ELF-1 (cell line): ENCODE measurements around the gene GRB10.

Experiments used
- DNase-seq: peaks from one replicate; pipeline ENCODE4 v3.0.0-alpha.2; 2016; ENCODE audit warnings: low read depth, low spot score

GRB10 gene

DNA sequence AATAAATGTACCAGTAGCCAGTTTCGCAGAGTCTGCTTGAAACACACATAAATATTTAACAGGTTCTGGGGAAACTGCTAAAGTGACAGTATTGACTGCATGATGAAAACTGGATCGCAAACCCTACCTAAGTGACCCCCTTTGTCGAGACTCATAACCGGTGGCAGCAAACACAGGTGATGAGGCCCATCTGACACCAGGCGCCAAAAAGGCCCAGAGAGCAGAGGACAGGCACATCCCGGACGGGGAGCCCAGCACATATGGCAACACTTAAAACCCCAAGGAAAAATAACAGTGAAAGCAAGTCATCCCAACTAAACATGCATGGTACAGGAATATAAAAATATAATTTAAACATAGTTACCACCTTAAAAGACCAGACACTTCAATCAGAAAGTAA lies 62.4 kb downstream of the GRB10 start:
- DNase-seq: no peak

DNA sequence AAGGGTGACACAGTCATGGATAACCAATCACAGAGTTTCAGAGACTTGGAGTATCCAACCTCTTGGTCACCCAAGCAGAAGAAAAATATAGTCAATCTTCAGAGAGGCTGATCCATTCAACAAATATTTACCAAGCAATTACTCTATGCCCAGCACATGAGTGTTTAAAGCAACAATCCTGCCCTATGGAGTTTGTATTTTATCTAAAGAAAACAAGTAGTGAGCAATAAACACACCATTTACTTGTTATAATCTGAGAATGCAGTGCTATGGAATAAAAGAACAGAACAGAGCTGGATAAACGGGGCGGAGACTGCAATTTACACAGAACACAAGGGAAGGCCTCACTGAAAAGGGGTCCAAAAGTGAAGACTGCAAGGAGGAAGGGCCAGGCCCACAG lies 63.8 kb downstream of the GRB10 start:
- no peak for DNase-seq

DNA sequence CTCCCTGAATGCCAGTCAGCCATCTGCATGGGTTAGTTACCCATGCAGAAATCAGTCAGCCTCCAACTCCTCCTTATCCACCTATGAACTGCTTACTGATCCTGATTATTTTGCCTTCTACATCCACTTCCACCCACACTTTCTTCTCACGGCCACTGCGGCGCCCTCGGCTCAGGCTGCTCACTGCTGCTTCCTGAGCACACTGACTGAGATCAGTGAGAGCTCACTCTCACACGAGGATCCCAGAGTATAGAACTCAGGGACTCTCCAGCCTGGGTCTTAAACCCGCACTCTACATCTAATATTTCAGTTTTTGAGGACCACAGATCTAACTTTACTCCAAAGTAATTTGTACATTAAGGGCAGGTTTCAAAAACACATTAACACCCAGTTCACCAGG lies 64.4 kb downstream of the GRB10 start:
- no peak for DNase-seq

DNA sequence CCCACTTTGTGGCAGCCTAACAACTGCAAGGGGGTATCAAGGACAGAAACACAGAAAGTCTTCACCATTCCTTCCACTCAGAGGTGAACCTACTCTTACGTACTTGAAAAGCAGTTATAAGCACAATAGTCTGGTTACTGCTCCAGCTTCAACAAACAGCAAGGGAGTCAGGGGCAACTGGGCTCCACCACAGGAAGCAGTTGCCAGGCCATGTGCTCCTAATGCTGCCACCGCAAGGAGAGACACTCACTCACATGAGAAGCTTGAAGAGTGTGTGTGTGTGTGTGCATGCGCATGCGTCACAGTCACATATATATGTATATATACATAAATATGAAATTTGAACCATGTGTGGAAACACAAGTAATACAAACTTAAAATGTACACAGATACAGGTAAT lies 65.5 kb downstream of the GRB10 start:
- no peak for DNase-seq

DNA sequence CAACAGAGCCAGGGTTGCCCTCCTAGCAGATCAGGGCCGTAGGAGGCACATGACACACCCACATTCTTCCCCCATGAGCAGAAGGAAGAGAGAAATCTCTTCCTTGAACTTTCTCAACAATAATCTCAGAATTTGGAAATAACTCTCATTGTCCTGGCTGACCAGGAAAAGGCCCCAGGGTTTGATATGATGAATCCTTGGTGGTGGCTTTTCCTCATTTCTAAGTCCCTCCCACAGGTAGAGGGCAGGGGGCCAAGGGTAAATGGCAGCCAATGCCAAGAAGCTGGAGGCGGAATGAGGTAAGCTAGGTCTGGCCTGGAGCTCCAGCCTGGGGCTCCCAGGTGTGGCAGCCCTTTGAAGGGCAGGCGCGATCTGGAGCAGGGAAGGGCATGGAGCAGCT lies 67.8 kb downstream of the GRB10 start:
- no peak for DNase-seq

DNA sequence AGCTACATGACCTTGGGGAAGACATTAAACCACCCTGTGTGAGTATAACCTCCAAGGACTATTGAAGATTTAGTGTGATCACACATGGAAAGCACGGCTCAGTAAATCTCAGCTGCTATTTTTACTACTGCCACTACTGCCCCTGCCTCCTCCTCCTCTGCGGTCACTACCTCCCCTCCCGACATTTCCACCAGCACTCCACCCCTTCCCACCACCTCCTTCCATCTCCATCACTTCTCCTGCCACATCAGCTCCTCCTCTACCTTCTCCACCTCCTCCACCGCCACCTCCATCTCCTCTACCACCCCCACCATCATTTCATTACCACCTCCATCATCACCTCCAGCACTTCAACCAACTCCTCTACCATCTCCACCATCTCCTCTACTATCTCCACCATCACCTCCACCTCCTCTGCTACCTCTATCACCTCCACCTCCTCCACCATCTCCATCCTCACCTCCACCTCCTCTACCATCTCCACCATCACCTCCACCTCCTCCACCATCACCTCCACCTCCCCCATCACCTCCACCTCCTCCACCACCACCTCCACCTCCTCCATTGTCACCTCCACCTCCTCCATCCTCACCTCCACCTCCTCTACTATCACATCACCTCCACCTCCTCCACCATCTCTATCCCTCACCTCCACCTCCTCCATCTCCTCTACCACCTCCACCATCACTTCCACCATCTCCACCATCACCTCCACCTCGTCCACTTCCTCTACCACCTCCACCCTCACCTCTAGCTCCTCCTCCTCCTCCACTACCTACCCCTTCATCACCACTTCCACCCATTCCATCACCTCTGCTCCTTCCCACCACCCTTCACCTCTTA lies 69.4 kb downstream of the GRB10 start:
- no peak for DNase-seq

DNA sequence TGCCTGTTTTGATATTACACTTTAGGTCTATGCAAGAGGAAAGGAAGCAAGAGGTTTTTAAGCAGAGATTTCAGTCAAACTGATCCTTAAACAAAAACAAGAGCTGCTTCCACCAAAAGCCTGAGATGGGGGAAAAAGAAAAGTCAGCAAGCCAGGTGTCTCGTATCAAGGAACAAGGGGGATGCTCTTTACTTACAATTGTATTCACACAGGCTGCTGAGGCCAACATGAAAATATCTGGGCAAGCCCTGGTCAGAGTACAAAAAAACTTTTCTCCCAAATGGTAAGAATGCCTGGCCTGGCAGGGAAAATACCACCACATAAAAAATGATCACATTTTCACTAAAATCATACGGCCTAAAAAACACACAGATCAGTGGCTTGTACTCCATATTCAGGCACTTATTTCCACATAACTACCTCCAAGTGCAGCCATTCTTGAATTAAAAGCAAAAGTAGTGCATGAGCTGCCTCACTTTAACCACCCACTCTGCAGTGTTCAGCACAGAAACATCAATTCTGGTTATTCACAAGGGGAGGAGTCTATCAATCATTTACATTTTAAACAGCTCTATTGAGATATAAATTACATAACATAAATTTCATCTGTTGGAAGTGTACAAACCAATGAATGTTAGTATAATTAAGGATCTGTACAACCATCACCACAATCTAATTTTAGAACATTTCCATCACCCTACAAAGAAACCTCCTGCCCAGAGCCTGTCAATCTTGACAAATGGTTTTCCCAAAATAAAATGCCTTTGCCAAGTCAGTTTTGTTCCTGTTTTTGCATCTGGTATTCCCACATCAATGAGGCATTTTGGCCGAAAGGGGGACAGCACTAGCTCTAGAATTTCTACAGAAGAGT lies 70.2 kb downstream of the GRB10 start:
- DNase-seq: no peak

DNA sequence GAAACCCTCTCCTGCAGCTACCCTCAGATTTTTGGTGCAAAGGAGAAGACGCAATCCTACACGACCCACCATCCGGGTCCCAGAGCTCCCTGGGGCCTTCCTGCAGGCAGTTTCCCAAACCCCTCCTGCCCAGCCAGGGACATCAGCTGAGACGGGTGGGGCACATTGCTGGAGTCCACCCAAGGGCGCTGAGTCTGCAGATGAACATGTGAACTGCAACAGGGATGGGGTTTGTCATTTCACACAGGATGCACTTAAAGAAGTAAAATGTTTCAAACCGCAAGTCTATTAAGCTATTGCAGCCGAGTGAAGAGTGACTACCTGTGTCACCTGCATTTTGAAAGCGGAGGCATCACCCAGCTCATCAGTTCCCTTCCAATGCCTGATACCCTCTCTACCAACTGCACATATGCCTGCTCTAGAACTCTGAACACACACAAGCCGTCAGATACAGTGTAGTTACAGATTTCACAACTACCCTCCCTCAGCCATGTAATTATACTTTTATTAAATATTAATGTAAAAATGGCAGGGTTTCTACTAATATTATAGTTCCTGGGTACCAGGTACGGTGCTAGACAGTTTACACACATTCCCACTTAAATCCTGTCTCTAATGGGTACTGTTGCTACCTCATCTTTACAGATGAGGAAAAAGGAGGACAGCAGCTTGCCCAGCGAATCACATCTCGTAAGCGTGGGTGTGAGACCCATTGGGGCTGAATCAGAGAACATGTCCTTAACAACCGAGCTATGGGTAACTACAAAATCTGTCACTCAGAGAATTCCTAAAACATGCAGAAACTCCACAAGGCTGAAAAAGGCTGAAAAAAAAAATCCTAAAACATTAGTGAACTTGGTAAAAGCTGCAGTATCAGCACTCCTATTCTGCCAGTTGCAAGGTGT lies 71.2 kb downstream of the GRB10 start:
- DNase-seq: no peak

DNA sequence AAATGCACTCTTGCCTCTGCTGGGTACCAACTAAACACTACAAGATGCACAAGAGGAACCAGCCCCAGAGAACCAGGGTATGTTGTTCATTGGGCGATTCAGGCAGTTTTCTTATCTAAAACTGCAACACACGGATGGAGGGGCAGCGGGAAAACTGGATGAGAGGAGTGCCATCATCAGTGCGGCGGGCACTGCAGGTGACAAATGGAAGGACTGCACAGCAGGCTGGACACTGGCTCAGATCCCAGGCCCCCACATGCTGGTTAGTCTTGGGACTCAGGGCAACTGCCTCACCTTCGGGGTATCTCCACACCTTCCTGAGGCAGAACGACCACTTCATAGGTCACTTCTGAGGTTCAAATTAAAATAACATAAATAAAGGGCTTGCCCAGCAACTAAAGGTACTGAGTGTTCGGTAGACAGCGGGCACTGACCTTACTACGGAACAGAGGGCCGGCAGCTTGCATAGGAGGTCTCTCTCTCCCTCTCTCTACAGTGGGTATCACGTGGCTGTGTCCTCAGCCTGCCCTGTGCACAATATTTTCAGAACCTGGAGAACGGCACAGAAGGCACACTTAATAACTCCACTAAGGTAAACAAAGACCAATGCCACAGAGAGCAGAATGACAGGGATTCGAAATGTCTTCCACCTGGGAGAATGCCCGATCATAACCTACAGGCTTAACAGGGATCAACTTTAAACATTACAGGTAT lies 72.1 kb downstream of the GRB10 start:
- DNase-seq: no peak

DNA sequence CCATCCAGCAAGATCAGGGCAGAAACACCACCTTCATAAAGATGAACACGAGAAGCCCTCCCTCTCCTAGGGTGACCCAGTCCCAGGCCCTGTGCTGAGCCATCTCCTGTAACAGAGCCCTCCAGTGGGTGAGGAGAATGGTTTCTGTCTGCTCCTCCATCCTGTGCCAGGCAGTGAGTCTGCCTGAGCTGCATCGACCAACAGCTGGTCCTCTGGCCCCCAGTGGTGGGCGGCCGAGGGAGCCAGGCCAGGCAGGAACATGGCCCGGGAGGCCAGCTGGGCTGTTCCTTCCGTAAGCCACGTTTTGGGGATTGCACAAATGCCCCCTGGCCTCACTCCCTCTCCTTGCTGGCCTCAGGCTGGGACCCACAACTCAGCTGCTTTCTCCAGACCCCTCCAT lies 73.5 kb downstream of the GRB10 start:
- no peak for DNase-seq

DNA sequence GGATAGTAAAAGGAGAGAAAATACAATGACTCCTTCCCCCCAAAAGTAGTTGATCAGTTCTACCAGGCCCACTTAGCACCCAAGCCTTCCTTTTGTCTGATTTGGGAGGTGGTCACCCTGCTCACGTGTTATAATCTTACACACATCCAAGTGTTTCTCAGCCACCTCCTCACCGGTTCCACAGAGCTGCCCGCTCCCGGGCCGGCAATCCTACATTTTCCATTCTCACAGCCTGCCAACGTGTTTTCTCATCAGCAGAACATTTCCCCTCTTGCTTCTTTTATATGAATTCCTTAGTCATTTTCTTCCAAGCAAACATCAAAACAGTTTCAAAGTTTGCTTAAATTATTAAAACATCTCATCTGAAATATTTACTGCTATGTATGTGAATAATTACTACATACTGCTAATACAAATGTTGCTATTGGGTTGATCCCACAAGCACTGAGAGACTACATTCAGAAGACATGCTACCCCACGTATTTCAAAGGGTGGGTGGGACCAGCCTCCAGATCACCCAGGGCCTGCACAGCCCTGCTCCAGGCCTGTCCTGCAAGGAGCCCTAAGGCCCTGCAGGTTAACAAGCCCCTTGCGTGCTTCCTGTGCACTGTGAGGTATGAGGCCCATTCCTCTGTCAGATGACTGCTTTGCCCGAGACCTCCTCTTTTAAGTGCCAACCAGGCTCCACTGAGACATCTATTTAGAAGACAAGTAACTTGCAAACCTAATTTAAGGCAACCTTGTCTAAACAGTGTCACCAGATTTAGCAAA lies 75.3 kb downstream of the GRB10 start:
- no peak for DNase-seq

DNA sequence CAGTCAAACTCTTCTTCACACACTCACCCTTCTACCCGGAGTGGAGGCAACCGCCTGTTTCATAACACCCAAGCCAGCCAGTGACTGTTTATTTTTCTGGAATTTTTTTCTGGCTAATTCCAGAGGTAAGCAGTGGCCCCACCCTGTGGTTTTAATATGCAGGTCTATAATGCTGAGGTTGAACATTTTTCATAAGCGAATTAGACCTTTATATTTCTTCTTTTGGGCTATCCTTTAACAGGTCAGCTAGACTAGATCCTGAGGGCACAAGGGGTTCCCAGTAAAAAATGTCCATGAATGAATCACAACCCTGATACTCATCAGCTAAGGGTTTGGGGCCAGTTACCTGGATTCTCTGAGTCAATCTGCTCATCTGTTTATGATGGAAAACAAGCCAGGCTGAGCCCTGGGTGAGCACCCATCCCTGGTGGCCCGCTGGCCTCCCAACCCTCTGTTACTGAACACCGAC lies 76.2 kb downstream of the GRB10 start:
- no peak for DNase-seq

DNA sequence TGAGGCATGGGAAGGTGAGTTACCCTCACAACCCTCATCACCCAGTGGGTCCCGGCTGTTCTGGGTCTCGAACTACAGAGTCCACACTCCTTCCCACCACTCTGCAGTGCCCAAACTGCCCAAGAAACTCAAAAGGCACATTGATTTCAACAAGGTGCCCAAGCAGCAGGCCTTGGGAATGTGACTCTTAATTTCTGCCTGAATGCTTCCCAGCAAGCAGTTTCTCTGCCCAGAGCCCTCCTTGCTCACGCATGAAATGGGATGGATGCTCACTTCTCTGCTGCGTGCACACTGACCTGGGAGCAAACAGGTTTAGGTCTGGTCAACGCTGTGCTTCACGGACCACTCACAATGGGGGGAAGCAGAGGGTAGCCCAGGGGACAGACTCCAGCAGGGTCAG lies 77.9 kb downstream of the GRB10 start:
- no peak for DNase-seq

DNA sequence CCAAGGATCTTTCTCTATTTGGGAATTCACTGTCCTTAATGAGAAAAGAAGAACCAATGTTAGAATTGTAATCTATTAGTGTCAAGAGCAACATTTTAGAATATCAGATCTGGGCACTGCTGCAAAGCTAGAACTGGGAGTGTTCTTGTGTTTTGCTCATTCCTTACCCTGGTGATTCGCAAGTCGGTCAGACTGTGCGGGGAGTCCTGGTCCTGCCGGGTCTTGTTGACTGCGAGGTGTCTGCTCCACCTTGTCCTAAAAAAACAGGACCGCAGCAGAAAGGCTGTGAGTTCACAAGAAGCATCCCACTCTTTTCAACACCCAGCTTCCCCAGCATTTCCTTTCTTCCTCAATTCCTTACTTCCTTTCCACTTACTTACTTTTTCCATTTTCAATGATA lies 79.0 kb downstream of the GRB10 start:
- no peak for DNase-seq

DNA sequence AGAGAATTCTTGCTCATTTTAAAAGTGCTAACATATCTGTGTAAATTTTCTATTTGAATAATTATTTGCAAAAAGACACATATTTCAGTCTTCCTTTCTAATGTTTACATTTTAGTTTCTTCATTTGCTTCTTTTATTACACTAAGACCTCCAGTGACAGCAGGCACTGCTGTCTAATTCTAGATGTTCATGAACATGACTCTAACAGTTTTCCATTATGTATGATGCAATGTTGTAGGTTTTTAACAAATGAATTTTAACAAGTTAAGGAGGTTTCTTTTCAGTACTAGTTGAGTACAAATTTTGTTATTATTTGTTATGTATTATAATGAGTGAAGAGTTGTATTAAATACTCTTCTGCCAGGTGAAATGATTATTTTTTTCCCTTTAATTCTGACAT lies 83.6 kb downstream of the GRB10 start:
- no peak for DNase-seq

DNA sequence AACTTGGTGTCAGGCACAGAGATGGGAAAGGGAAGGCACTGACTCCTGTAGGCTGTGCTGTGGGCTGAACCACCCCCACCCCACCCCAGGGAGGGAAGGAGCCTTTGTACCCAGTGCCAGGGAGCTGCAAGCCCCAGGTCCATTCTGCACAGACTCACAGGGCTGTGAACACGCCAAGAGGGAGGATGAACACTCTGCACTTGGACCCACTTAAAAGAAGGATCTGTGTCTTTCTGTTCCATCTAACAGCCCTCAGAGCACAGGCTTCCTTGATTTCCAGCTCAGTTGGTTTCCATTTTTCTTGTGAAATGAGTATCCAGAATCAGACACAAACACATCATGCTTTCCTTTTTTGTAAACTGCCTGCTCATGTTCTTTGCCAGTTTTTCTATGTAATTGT lies 84.9 kb downstream of the GRB10 start:
- DNase-seq: no peak

DNA sequence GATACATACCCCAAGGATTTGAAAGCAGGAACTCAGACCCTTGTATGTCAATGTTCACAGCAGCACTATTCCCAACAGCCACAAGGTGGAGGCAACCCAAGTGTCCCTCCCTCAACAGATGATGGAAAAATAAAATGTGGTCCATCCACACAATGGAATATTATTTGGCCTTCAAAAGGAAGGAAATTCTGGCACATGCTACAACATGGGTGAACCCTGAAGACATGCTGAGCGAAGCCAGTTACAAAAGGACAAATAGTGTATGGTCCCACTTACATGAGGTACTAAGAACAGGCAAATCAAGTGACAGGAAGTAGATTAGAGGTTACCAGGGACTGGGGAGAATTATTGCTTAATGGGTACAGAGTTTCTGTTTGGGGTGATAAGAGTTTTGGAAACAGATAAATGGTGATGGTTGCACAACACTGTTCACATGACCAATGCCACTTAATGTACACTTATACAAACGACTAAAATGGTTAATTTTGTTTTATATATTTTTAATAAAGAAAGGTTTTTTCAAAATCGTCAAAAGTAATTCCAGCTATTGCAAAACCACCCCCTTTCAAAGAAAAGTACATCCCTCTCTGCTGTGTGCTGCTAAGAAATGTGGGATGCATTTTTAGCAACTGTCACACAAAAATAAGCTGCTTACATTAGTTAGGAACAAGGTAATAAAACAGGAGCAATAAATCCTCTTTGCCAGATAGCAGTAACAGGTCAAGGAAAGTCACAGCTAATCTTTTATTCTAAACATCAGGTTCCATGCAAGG lies 85.7 kb downstream of the GRB10 start:
- no peak for DNase-seq

DNA sequence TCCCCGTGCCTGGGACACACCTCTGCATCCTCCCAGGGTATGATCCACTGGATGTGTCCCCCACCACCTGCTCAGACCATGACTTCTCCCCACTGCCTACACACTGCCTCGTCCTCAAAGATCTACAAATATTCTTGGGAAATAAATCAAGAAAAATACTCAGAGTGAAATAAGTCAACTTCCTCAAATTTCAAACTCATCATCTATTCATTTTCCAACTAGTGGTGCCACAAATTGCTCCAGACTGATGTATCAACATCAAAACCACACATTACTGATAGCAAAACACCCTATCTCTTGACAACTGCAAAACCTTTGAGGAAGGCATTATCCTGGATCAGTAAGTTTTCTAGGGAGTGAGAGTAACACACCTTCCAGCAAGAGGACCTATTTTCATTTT lies 87.7 kb downstream of the GRB10 start:
- no peak for DNase-seq

DNA sequence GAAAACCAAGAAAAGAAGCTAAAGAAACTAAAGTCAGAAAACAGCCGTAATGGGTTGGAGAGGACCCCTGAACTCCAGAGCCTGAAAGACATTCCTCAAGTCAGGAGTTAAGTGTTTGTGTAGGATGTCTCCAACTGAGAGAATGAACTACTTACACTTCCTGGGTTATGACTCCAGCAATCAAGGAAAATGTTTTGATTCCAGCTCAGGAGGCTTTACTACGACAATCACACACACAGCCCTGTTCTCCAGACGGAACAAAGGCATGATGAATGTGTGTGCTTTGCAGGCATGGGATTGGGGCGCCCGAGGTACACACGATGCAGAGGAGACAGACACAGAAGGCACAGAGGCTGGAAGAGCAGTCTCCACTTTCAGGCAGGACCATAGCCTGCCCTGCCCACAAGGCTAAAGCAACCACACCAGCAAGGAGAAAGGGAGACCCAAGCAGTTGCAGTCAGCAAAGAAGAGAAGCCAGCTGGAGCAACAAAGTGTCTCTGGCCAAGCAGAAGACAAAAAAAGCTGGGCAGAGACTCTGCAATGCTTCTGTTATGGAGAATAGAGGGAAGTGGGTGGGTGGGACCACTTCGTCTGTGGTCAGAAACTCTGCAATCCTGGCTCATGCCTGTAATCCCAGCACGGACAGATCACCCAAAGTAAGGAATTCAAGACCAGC lies 89.1 kb downstream of the GRB10 start:
- no peak for DNase-seq
